KMS-11 (cell line): ENCODE data around the gene NOL4L.

Source experiments
- H2AFZ ChIP-seq: fragments of 200-600 bp; sonication (generic); 2 replicates; pipeline ENCODE4 v1.6.1; 2016; ENCODE audit warnings: antibody characterized with exemption, mixed run types, low read depth
- H3K27ac ChIP-seq: fragments of 200-600 bp; sonication (generic); 2 replicates; pipeline ENCODE4 v1.6.1; 2016; ENCODE audit warnings: mild to moderate bottlenecking, mixed run types
- H3K27me3 ChIP-seq: fragments of 200-600 bp; sonication (generic); 2 replicates; pipeline ENCODE4 v1.6.1; 2017; ENCODE audit warnings: mild to moderate bottlenecking, low read depth, mixed run types, moderate library complexity; ENCODE audit not compliant: insufficient read depth
- H3K36me3 ChIP-seq: fragments of 200-600 bp; sonication (generic); 2 replicates; pipeline ENCODE4 v1.6.1; 2017; ENCODE audit warnings: mild to moderate bottlenecking, mixed run types; ENCODE audit not compliant: insufficient read depth
- H3K4me1 ChIP-seq: fragments of 200-600 bp; sonication (generic); 2 replicates; pipeline ENCODE4 v1.6.1; 2016; ENCODE audit warnings: mild to moderate bottlenecking, low read depth, mixed run types; ENCODE audit not compliant: poor library complexity, severe bottlenecking
- H3K4me2 ChIP-seq: fragments of 200-600 bp; sonication (generic); 2 replicates; pipeline ENCODE4 v1.7.0; 2016; ENCODE audit warnings: mild to moderate bottlenecking, mixed run types
- H3K4me3 ChIP-seq: fragments of 200-600 bp; sonication (generic); IDR thresholded peaks from 2 replicates; pipeline ENCODE4 v1.6.1; 2017; ENCODE audit warnings: low read depth, low read length, mixed read lengths; ENCODE audit not compliant: insufficient read depth
- H3K79me2 ChIP-seq: fragments of 200-600 bp; sonication (generic); 2 replicates; pipeline ENCODE4 v1.6.1; 2016; ENCODE audit warnings: low read depth, mixed run types; ENCODE audit not compliant: insufficient read depth
- H3K9ac ChIP-seq: fragments of 200-600 bp; sonication (generic); 2 replicates; pipeline ENCODE4 v1.6.1; 2016; ENCODE audit warnings: mild to moderate bottlenecking, mixed run types
- H4K20me1 ChIP-seq: fragments of 200-600 bp; sonication (generic); 2 replicates; pipeline ENCODE4 v1.6.1; 2016; ENCODE audit warnings: mild to moderate bottlenecking, mixed run types; ENCODE audit not compliant: insufficient read depth
- TF ChIP-seq, protein P1 (sequence below): fragments of 200-600 bp; sonication (generic); conservative IDR thresholded peaks from 2 replicates; pipeline ENCODE4 v1.6.1; 2017; ENCODE audit warnings: low read depth, mild to moderate bottlenecking, antibody characterized with exemption, low read length, moderate library complexity, mixed read lengths

The NOL4L gene

DNA sequence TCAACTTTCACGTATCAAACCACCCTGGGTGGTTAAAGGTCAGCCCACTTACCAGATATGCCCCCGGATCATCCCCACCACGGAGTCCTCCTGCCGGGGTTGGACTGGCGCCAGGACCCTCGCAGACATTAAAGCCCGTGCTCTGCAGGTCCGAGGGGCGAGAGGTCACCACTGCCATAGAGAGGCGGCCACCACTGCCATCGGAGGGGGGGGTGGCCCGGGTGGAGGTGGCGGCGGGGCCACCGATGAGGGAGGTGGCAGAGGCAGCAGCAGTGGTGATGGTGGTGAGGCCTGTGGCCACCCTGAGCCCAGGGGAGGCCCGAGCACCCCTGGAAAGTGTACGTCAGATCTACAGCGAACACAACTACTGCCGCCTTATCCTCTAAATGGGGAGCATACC is 150.7 kb downstream of the NOL4L start:
- no peak overlapping the region for H3K4me2 ChIP-seq
- no peaks in the 10 kb centered on the region for H3K27me3 ChIP-seq
- H3K79me2 ChIP-seq = no peaks in the 10 kb centered on the region
- H2AFZ ChIP-seq = no peak overlapping the region
- no peak overlapping the region for H3K4me3 ChIP-seq
- H3K36me3 ChIP-seq = peaks cover 8% of the 10 kb centered on the region; the same call in 1 of the 2 replicates
- TF ChIP-seq, protein P1, sequence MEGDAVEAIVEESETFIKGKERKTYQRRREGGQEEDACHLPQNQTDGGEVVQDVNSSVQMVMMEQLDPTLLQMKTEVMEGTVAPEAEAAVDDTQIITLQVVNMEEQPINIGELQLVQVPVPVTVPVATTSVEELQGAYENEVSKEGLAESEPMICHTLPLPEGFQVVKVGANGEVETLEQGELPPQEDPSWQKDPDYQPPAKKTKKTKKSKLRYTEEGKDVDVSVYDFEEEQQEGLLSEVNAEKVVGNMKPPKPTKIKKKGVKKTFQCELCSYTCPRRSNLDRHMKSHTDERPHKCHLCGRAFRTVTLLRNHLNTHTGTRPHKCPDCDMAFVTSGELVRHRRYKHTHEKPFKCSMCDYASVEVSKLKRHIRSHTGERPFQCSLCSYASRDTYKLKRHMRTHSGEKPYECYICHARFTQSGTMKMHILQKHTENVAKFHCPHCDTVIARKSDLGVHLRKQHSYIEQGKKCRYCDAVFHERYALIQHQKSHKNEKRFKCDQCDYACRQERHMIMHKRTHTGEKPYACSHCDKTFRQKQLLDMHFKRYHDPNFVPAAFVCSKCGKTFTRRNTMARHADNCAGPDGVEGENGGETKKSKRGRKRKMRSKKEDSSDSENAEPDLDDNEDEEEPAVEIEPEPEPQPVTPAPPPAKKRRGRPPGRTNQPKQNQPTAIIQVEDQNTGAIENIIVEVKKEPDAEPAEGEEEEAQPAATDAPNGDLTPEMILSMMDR = no peak
- no peak overlapping the region for H3K27ac ChIP-seq
- H3K4me1 ChIP-seq = no peaks in the 10 kb centered on the region
- no peaks in the 10 kb centered on the region for H4K20me1 ChIP-seq
- no peak overlapping the region for H3K9ac ChIP-seq

DNA sequence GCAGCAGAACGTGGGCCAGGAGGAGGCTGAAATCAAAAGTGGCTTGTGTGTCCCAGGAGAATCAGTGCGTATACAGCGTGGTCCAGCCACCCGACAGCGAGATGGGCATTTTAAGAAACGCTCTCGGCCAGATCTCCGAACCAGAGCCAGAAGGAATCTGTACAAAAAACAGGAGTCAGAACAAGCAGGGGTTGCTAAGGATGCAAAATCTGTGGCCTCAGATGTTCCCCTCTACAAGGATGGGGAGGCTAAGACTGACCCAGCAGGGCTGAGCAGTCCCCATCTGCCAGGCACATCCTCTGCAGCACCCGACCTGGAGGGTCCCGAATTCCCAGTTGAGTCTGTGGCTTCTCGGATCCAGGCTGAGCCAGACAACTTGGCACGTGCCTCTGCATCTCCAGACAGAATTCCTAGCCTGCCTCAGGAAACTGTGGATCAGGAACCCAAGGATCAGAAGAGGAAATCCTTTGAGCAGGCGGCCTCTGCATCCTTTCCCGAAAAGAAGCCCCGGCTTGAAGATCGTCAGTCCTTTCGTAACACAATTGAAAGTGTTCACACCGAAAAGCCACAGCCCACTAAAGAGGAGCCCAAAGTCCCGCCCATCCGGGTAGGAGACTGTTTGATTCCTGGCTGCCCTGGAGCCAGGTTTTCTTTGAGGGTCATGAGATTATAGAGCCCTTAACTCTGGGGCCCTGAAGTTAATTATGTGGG is 151.7 kb downstream of the NOL4L start:
- Histone ChIP-seq H4K20me1 (no peaks in the 10 kb centered on the region), H3K27me3 (no peaks in the 10 kb centered on the region), H3K4me3 (no peak overlapping the region), H3K27ac (no peak overlapping the region), H3K79me2 (no peaks in the 10 kb centered on the region), H3K36me3 (peaks cover 8% of the 10 kb centered on the region; the same call in 1 of the 2 replicates), H3K9ac (no peak overlapping the region), H3K4me1 (no peaks in the 10 kb centered on the region), H2AFZ (no peak overlapping the region), H3K4me2 (no peak overlapping the region)
- TF ChIP-seq, protein P1 = no peak

DNA sequence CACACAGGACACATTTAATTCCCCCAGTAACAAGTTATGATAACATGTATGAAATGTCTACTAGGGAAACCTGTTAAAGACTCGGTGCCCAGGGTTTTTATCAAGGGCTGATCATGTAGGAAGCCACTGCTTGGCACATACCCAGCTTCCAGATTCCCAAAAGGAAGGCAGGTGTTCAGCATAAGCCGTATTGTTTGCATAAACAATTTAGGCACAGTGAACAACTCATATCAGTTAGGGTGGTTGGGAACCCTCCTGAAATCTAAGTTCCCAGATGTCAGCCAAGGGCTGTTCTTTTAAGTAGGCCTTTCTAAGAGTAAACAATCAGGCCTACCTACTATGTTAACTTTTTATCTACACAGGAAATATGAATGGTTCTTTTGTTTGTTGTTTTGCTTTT is 152.9 kb downstream of the NOL4L start:
- no peaks in the 10 kb centered on the region for H3K4me1 ChIP-seq
- no peaks in the 10 kb centered on the region for H3K27me3 ChIP-seq
- TF ChIP-seq, protein P1 = no peak
- no peak overlapping the region for H3K27ac ChIP-seq
- no peak overlapping the region for H2AFZ ChIP-seq
- H3K4me3 ChIP-seq = no peak overlapping the region
- no peaks in the 10 kb centered on the region for H3K79me2 ChIP-seq
- H4K20me1 ChIP-seq = no peaks in the 10 kb centered on the region
- H3K4me2 ChIP-seq = no peak overlapping the region
- H3K36me3 ChIP-seq = peaks cover 8% of the 10 kb centered on the region; the same call in 1 of the 2 replicates
- H3K9ac ChIP-seq = no peak overlapping the region

DNA sequence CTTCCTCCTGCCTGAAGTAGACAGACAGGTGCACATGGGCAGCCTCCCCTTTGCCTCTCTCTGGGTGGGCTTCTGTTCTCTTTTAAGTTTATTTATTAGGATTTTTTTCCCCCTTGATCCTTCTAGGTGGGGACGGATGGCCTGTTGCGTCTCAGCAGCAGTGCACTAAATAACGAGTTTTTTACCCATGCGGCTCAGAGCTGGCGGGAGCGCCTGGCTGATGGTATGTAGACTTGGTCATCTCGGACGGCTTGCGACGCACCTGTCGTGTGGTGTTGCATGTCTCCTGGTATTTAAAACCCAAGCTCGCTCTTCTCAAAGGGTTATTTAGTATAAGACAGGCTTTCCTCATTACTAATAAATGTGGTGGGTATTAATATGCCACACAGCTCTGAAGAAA is 153.7 kb downstream of the NOL4L start:
- Histone ChIP-seq H3K27ac (no peak overlapping the region), H3K36me3 (peaks cover 8% of the 10 kb centered on the region; the same call in 1 of the 2 replicates), H3K4me1 (no peaks in the 10 kb centered on the region), H4K20me1 (no peaks in the 10 kb centered on the region), H3K4me2 (no peak overlapping the region), H3K79me2 (no peaks in the 10 kb centered on the region), H2AFZ (no peak overlapping the region), H3K9ac (no peak overlapping the region), H3K4me3 (no peak overlapping the region), H3K27me3 (no peaks in the 10 kb centered on the region)
- TF ChIP-seq, protein P1 = no peak
